GM18520 (cell line): Measurements from ENCODE around the gene PRMT3.
"Not testable (repeated sequence)": the region's sequence is repeated elsewhere in the genome, so short reads cannot be mapped to it uniquely, and the experiment has no call there.

Source experiments
- ATAC-seq: cut with Tn5 transposase; IDR thresholded peaks from one replicate; pipeline ENCODE4 v1.9.1; 2021; ENCODE audit not compliant: unreplicated experiment

PRMT3 gene

GRCh38 chr11:20373568-20374209 lies 13.8 kb upstream of the PRMT3 start:
- ATAC-seq = no peak

DNA sequence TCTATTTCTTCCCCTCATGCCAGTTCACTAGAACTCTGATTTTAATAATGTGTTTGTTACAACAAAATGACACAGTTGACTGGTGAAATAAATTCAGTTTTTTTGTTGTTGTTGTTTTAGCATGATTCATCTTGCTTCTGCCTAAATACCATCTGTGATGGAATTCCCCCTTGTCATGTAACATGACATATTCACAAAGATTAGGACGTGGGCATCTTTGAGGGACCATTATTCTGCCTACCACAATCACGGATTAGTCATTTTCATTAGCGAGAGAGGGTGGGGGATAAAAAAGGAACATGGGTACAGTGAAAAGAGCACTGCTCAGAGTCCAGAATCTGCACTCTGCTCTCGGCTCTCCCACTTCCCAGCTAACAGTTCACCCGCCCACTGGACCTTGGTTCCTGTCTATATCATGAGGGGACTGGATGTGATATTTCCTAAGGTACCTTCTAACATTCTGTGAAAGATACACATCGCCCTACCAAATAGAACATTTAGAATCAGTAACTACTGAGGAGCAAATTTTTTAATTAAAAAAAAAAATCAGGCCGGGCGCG lies 12.7 kb upstream of the PRMT3 start:
- no peak for ATAC-seq

GRCh38 chr11:20376162-20376730 lies 11.3 kb upstream of the PRMT3 start:
- no peak for ATAC-seq

DNA sequence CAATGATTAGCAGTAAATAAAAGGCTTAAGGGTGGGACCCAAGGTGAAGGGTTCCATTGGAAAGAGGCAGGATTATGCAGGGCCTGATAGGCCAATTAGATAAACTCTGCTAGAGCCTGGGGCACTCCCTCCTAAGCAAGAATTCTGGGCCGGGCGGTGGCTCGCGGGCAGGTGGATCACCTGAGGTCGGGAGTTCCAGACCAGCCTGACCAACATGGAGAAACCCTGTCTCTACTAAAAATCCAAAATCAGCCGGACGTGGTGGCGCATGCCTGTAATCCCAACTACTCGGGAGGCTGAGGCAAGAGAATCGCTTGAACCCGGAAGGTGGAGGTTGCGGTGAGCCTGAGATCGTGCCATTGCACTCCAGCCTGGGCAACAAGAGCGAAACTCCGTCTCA lies 1.5 kb upstream of the PRMT3 start:
- ATAC-seq = not testable (repeated sequence)

- no peak for ATAC-seq
Measured at GRCh38 chr11:20388096-20389055, 860 bp downstream of the PRMT3 start.

DNA sequence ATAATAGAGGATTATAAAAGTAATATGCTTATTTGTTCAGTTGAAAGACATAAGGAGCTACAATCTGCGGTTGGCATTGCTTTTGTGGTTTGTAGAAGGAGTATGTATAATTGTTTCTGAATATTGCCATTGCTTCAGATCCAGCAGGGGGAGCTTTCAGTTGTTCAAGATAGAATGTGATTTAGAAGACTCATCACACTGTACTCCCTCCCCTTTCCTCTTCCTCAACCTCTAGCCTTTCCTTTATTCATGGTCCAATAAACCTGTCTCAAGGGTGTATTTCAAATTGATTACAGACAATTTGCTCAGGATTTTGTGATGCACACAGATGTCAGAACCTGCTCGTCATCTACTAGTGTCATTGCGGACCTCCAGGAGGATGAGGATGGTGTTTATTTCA lies 9.8 kb downstream of the PRMT3 start:
- peak; percentile 53 for ATAC-seq

- ATAC-seq = no peak
Measured at GRCh38 chr11:20399498-20399897, 12.0 kb downstream of the PRMT3 start.

GRCh38 chr11:20403059-20403458 lies 15.5 kb downstream of the PRMT3 start:
- ATAC-seq = no peak

- no peak for ATAC-seq
Measured at GRCh38 chr11:20406484-20406883, 19.0 kb downstream of the PRMT3 start.

- ATAC-seq = no peak
Measured at GRCh38 chr11:20407344-20407743, 19.8 kb downstream of the PRMT3 start.

- ATAC-seq = peak; percentile 59
Measured at GRCh38 chr11:20415432-20415831, 27.9 kb downstream of the PRMT3 start.

DNA sequence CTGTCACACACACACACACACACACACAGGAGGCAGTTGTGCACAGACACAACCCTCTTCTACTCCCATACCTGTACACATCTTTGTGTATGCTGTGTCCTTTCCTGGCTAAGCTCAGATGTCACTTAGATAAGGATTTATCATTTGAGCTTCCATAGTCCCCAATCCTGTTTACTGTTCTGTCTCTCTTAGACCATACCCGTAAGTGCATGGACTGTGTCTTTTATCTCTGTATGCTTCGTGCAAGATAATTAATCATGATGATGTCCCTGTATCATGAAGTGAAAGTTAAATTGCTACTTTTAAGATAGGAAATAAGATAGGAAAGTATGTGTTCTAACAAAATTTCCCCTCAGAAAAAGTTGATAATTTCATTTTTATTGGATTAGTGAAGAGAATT lies 30.3 kb downstream of the PRMT3 start:
- ATAC-seq = no peak

GRCh38 chr11:20421946-20422345 lies 34.4 kb downstream of the PRMT3 start:
- ATAC-seq = no peak

DNA sequence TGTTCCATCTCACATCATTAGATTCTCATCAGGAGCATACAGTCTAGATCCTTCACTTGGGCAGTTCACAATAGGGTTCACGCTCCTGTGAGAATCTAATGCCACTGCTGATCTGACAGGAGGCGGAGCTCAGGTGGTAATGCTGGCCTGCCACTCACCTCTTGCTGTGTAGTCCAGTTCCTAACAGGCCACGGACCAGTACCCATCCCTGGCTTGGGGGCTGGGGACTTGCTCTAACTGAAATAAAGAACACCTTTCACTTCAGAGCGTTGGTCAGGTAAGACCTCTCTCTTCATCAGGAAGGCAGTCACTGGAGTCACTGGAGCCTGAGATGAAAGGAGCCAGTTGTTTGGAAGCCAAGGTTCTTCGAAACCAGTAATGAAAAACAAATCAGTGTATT lies 41.7 kb downstream of the PRMT3 start:
- ATAC-seq = no peak

DNA sequence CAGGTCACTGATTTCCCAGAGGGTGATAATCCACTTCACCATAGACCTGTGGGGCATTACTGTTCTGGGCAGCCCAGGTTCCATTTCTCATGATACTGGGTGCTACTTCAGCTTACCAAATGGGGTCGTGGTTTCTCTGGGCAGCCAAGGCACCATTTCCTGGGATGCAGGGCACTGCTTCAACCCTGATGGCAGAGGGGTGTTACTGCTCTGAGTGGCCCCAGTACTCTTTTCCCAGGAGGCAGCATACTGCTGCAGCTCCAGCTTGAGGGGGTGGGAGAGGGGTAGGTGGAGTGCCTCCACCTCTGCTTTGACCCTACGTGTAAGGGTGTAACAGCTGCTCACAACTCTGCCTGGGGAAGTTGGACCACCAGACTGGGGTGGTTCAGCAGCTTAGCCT lies 51.1 kb downstream of the PRMT3 start:
- ATAC-seq = no peak

GRCh38 chr11:20443596-20443995 lies 56.1 kb downstream of the PRMT3 start:
- ATAC-seq = no peak

GRCh38 chr11:20444535-20444934 lies 57.0 kb downstream of the PRMT3 start:
- no peak for ATAC-seq

DNA sequence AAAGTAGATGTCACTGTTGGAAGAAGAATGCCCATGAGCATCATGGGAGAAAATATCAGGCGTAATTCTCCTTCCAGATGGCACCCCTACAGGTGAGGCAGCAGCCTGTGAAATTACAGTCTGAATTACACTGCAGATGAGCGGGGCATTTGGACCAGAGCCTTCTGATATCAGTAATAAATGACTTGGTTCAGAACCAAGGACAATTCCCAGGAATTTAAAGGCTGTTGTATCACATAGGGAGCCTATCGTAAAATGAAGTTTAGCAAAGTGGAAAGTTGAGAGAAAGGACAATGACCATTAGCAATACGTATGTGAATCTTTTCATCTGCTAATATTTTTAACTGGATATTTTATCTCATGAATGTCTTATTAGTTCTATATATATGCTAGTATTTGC lies 61.3 kb downstream of the PRMT3 start:
- no peak for ATAC-seq

DNA sequence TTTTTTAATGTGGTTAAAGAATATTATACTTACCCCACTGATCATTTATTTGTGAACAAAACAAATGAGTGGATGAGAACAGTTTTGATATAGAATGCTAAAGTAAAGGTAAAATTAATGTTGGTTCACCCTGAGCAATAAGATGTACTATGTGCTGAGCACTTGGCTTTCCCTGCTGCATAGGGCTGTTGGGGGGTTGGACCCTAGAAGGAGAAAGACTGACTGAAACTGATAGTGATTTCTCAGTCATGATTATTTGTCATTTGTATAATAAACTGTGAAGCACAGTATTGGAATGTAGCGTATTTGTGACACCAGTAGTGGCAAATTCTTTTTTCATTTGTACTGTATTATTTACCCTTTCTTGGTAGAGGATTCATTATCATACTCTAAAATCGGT lies 63.3 kb downstream of the PRMT3 start:
- no peak for ATAC-seq

GRCh38 chr11:20451568-20451967 lies 64.1 kb downstream of the PRMT3 start:
- no peak for ATAC-seq

DNA sequence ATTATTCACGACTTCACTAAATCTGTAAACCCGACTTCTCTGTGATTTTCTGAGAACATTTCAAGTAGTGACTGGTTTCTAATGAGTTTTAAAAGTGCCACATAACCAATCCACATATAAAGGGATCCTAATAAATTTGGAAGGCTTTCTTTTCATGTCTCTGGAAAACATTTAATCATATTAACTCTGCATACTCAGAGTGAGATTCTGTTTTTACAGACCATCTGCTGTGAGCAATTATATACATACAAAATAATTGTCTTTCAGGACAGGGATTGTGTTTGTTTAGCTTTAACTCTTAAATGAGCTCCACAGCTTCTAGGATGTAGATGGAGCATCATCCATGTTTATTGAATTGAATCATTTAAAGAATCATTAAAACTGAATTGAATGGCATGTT lies 65.1 kb downstream of the PRMT3 start:
- no peak for ATAC-seq
